H9 (cell line): Measurements from ENCODE around the gene DCC. TPM values are rescaled to one million over a fixed set of nuclear protein-coding genes. Genes with fewer than 3 reads are reported as not detected.

ENCODE experiments used
- DNase-seq: peaks from one replicate; pipeline ENCODE4 v3.0.0-alpha.2; 2017
- H2AFZ ChIP-seq: one replicate; pipeline ENCODE4 v1.6.1; 2013; ENCODE audit warnings: mild to moderate bottlenecking, low read length, control low read depth, moderate library complexity
- H2AK5ac ChIP-seq: 2 replicates; pipeline ENCODE4 v1.6.1; 2013; ENCODE audit warnings: low read length, control low read depth, mixed read lengths; ENCODE audit not compliant: insufficient read length
- H2BK120ac ChIP-seq: one replicate; pipeline ENCODE4 v1.6.1; 2013; ENCODE audit warnings: low read depth, mild to moderate bottlenecking, low read length, control low read depth, inconsistent platforms; ENCODE audit not compliant: poor library complexity, severe bottlenecking
- H2BK12ac ChIP-seq: 2 replicates; pipeline ENCODE4 v1.6.1; 2013; ENCODE audit warnings: low read length, control low read depth, mixed read lengths, low read depth; ENCODE audit not compliant: insufficient read length
- H2BK15ac ChIP-seq: 2 replicates; pipeline ENCODE4 v1.6.1; 2013; ENCODE audit warnings: low read depth, low read length, control low read depth
- H2BK20ac ChIP-seq: one replicate; pipeline ENCODE4 v1.6.1; 2013; ENCODE audit warnings: low read depth, mild to moderate bottlenecking, low read length, control low read depth, inconsistent platforms; ENCODE audit not compliant: poor library complexity, severe bottlenecking
- H2BK5ac ChIP-seq: 2 replicates; pipeline ENCODE4 v1.6.1; 2013; ENCODE audit warnings: low read length, control low read depth, mixed read lengths; ENCODE audit not compliant: insufficient read length
- H3K14ac ChIP-seq: 2 replicates; pipeline ENCODE4 v1.6.1; 2013; ENCODE audit warnings: low read length, control low read depth; ENCODE audit not compliant: insufficient read depth
- H3K18ac ChIP-seq: 2 replicates; pipeline ENCODE4 v1.6.1; 2013; ENCODE audit warnings: low read depth, mild to moderate bottlenecking, mixed read lengths, low read length, control low read depth; ENCODE audit not compliant: insufficient read length
- H3K23ac ChIP-seq: 2 replicates; pipeline ENCODE4 v1.6.1; 2013; ENCODE audit warnings: low read length, control low read depth, mixed read lengths, low read depth; ENCODE audit not compliant: insufficient read length
- H3K23me2 ChIP-seq: 2 replicates; pipeline ENCODE4 v1.6.1; 2013; ENCODE audit warnings: low read depth, mild to moderate bottlenecking, mixed read lengths, low read length, control low read depth; ENCODE audit not compliant: insufficient read length, poor library complexity, severe bottlenecking
- H3K27ac ChIP-seq: 2 replicates; pipeline ENCODE4 v1.5.1; 2013; ENCODE audit warnings: low read length, control low read depth, mixed read lengths, low read depth; ENCODE audit not compliant: insufficient read length
- H3K27me3 ChIP-seq: 2 replicates; pipeline ENCODE4 v1.6.1; 2013; ENCODE audit warnings: low read length, control low read depth, inconsistent platforms; ENCODE audit not compliant: insufficient read depth
- H3K4ac ChIP-seq: 2 replicates; pipeline ENCODE4 v1.6.1; 2013; ENCODE audit warnings: low read depth, mild to moderate bottlenecking, control low read depth, inconsistent platforms, low read length, moderate library complexity
- H3K4me1 ChIP-seq: 2 replicates; pipeline ENCODE4 v1.6.1; 2013; ENCODE audit warnings: low read length, control low read depth, inconsistent platforms; ENCODE audit not compliant: insufficient read depth
- H3K4me2 ChIP-seq: 2 replicates; pipeline ENCODE4 v1.6.1; 2013; ENCODE audit warnings: low read length, control low read depth, mixed read lengths; ENCODE audit not compliant: insufficient read length, insufficient read depth
- H3K56ac ChIP-seq: 2 replicates; pipeline ENCODE4 v1.6.1; 2013; ENCODE audit warnings: low read depth, mild to moderate bottlenecking, mixed read lengths, low read length, control low read depth; ENCODE audit not compliant: insufficient read length
- H3K79me1 ChIP-seq: 2 replicates; pipeline ENCODE4 v1.6.1; 2013; ENCODE audit warnings: low read depth, mild to moderate bottlenecking, moderate library complexity, low read length, control low read depth, inconsistent platforms; ENCODE audit not compliant: insufficient read depth, poor library complexity, severe bottlenecking
- H3K79me2 ChIP-seq: 2 replicates; pipeline ENCODE4 v1.6.1; 2013; ENCODE audit warnings: low read length, control low read depth, inconsistent platforms; ENCODE audit not compliant: insufficient read depth
- H3K9ac ChIP-seq: 2 replicates; pipeline ENCODE4 v1.6.1; 2013; ENCODE audit warnings: low read length, control low read depth, mixed read lengths; ENCODE audit not compliant: insufficient read length; ENCODE audit errors: extremely low read depth
- H3K9me3 ChIP-seq: one replicate; pipeline ENCODE4 v1.6.1; 2013; ENCODE audit warnings: low read depth, low read length, inconsistent platforms; ENCODE audit not compliant: control insufficient read depth
- H3T11ph ChIP-seq: one replicate; pipeline ENCODE4 v1.6.1; 2013; ENCODE audit warnings: mild to moderate bottlenecking, low read length, control low read depth, inconsistent platforms
- H4K20me1 ChIP-seq: one replicate; pipeline ENCODE4 v1.6.1; 2013; ENCODE audit not compliant: control insufficient read depth, insufficient read length, insufficient read depth
- H4K5ac ChIP-seq: 2 replicates; pipeline ENCODE4 v1.6.1; 2013; ENCODE audit warnings: low read depth, mild to moderate bottlenecking, mixed read lengths, low read length, control low read depth; ENCODE audit not compliant: insufficient read length
- H4K8ac ChIP-seq: replicated peaks from 2 replicates; pipeline ENCODE4 v1.6.1; 2013; ENCODE audit warnings: low read length, control low read depth, mixed read lengths, low read depth; ENCODE audit not compliant: insufficient read length
- H4K91ac ChIP-seq: 2 replicates; pipeline ENCODE4 v1.6.1; 2013; ENCODE audit warnings: low read depth, mild to moderate bottlenecking, moderate library complexity, mixed read lengths, low read length, control low read depth; ENCODE audit not compliant: insufficient read length
- H3K27ac Mint-ChIP-seq, 3 experiments: 2 replicates in 2 of 3; 3 replicates in 1 of 3; pipeline ENCODE4 v1.8.0; 2020 to 2021; ENCODE audit warnings: mixed read lengths in 3 of 3, mild to moderate bottlenecking in 1 of 3, moderate library complexity in 1 of 3
- H3K27me3 Mint-ChIP-seq: 2 replicates; pipeline ENCODE4 v1.8.0; 2021; ENCODE audit warnings: low read depth, mild to moderate bottlenecking, moderate library complexity, mixed read lengths
- H3K36me3 Mint-ChIP-seq, 3 experiments: 2 replicates in 2 of 3; 3 replicates in 1 of 3; pipeline ENCODE4 v1.8.0; 2020 to 2021; ENCODE audit warnings: low read depth in 3 of 3, mixed read lengths in 3 of 3; ENCODE audit not compliant: insufficient read depth in 1 of 3
- H3K4me1 Mint-ChIP-seq, 2 experiments: 2 replicates each; pipeline ENCODE4 v1.8.0; 2020; ENCODE audit warnings: mixed read lengths in 2 of 2
- H3K4me3 Mint-ChIP-seq, 2 experiments: 2 replicates in 1 of 2; 3 replicates in 1 of 2; pipeline ENCODE4 v1.8.0; 2020 to 2021; ENCODE audit warnings: mild to moderate bottlenecking in 2 of 2, mixed read lengths in 2 of 2, moderate library complexity in 1 of 2
- H3K9me3 Mint-ChIP-seq, 2 experiments: 2 replicates in 1 of 2; 3 replicates in 1 of 2; pipeline ENCODE4 v1.8.0; 2020; ENCODE audit warnings: mild to moderate bottlenecking in 2 of 2, mixed read lengths in 2 of 2, moderate library complexity in 1 of 2
- WGBS: extraction: QIAGEN DNeasy Blood & Tissue Kit; methylation state at CpG from one replicate; pipeline ENCODE4 v1.1.7; 2013; ENCODE audit warnings: missing lambda C conversion rate, low lambda C conversion rate, mixed read lengths; ENCODE audit not compliant: insufficient read length; ENCODE audit errors: extremely low coverage; 5-methylcytosine and 5-hydroxymethylcytosine counted together
- total RNA-seq: library from RNA; stranded (reverse); gene quantifications from 2 replicates; pipeline ENCODE4 v1.2.1, GENCODE V29; 2021
- TF ChIP-seq, protein P1 (sequence below): fragments of 200-600 bp; sonication (generic); conservative IDR thresholded peaks from 3 replicates; pipeline ENCODE4 v1.8.0; 2021; ENCODE audit warnings: antibody characterized with exemption, mild to moderate bottlenecking

DCC gene
- total RNA-seq, 1 experiment from 2014 or later, result 0.35 TPM

DNA sequence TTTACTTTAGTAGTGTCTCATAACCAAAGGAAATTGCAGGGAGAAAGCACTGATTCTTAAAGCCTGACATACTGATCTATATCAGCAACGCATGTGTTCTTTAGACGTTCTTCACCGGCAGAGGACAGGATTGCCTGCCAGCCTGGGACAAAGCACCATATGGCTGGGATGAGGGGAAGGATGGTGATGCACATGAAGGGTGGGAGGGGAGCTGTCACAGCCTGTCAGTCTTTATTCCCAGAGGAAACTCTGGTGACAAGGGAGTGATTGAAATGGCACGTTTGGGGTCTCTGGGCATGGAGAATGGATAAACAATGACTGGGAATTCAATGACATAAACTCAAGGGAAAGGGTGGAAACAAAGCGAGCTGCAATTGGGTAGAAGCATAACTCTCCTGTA lies 808.1 kb downstream of the DCC start:
- H3K36me3 Mint-ChIP-seq, result no peaks in the 10 kb centered on the region; a peak in 1 of 7 replicates
- Histone ChIP-seq H3K23ac (no peak overlapping the region), H2BK20ac (no peak overlapping the region), H2AFZ (no peak overlapping the region), H4K5ac (no peak overlapping the region), H3K4me1 (no peaks in the 10 kb centered on the region), H3K4ac (no peak overlapping the region), H4K20me1 (no peaks in the 10 kb centered on the region), H3K79me1 (no peaks in the 10 kb centered on the region), H3K4me2 (no peak overlapping the region), H2AK5ac (no peak overlapping the region), H3K79me2 (no peaks in the 10 kb centered on the region), H4K91ac (no peak overlapping the region), H3K9me3 (no peaks in the 10 kb centered on the region), H3T11ph (no peak overlapping the region), H2BK12ac (no peak overlapping the region), H3K18ac (no peak overlapping the region), H3K9ac (no peak overlapping the region), H3K23me2 (no peaks in the 10 kb centered on the region), H2BK15ac (no peak overlapping the region), H2BK120ac (no peak overlapping the region), H3K56ac (no peak overlapping the region), H2BK5ac (no peak overlapping the region), H3K14ac (no peak overlapping the region), H3K27me3 (no peaks in the 10 kb centered on the region), H4K8ac (no peak overlapping the region), H3K27ac (no peak overlapping the region)
- H3K4me1 Mint-ChIP-seq, result peaks cover 4 to 5% of the 10 kb centered on the region in 2 experiments; a peak in 1 of 4 replicates
- DNase-seq, result no peak
- no peaks in the 10 kb centered on the region for H3K27me3 Mint-ChIP-seq
- H3K27ac Mint-ChIP-seq, result no peak overlapping the region
- H3K9me3 Mint-ChIP-seq, result peaks cover 0 to 2% of the 10 kb centered on the region in 2 experiments; a peak in 2 of 5 replicates
- TF ChIP-seq, protein P1, sequence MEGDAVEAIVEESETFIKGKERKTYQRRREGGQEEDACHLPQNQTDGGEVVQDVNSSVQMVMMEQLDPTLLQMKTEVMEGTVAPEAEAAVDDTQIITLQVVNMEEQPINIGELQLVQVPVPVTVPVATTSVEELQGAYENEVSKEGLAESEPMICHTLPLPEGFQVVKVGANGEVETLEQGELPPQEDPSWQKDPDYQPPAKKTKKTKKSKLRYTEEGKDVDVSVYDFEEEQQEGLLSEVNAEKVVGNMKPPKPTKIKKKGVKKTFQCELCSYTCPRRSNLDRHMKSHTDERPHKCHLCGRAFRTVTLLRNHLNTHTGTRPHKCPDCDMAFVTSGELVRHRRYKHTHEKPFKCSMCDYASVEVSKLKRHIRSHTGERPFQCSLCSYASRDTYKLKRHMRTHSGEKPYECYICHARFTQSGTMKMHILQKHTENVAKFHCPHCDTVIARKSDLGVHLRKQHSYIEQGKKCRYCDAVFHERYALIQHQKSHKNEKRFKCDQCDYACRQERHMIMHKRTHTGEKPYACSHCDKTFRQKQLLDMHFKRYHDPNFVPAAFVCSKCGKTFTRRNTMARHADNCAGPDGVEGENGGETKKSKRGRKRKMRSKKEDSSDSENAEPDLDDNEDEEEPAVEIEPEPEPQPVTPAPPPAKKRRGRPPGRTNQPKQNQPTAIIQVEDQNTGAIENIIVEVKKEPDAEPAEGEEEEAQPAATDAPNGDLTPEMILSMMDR, result no peak
- no CpG with 5 or more reads among the region's 5 CpGs for whole genome bisulfite sequencing
- no peak overlapping the region for H3K4me3 Mint-ChIP-seq
